AG10803 (cell line): Measurements from ENCODE around the gene SLC17A8.
A peak's percentile ranks its signal among the peaks of the same experiment; 100 is the strongest.

Experiments
- DNase-seq: peaks from one replicate; pipeline ENCODE4 v3.0.0; 2010; ENCODE audit warnings: low read depth
- H3K4me3 ChIP-seq: 2 replicates; pipeline ENCODE4 v1.5.1; 2011; ENCODE audit warnings: mild to moderate bottlenecking, low read length, control low read depth
- CTCF ChIP-seq: conservative IDR thresholded peaks from 2 replicates; pipeline ENCODE4 v1.5.1; 2011; ENCODE audit warnings: mild to moderate bottlenecking, low read length, control low read depth, inconsistent platforms

The SLC17A8 gene

GRCh38 chr12:100371146-100371545 lies 14.3 kb downstream of the SLC17A8 start:
- no peak overlapping the region for H3K4me3 ChIP-seq
- TF ChIP-seq CTCF: no peak
- no peak for DNase-seq

GRCh38 chr12:100372853-100373640 lies 16.2 kb downstream of the SLC17A8 start:
- no peak overlapping the region for H3K4me3 ChIP-seq
- no peak for DNase-seq
- no peak for TF ChIP-seq CTCF

- TF ChIP-seq CTCF: no peak
- DNase-seq: peak; percentile 76
- no peak overlapping the region for H3K4me3 ChIP-seq
These were observed 18.3 kb downstream of the SLC17A8 start for GRCh38 chr12:100375038-100375735.

GRCh38 chr12:100376161-100376560 lies 19.3 kb downstream of the SLC17A8 start:
- DNase-seq: no peak
- no peak for TF ChIP-seq CTCF

GRCh38 chr12:100381379-100381778 lies 24.5 kb downstream of the SLC17A8 start:
- no peak for DNase-seq
- no peak overlapping the region for H3K4me3 ChIP-seq
- no peak for TF ChIP-seq CTCF

More at GRCh38 chr12:100376161-100376560, 19.3 kb downstream of the SLC17A8 start:
- no peak overlapping the region for H3K4me3 ChIP-seq

- no peak for DNase-seq
- TF ChIP-seq CTCF: no peak
- H3K4me3 ChIP-seq: no peak overlapping the region
These were observed 25.5 kb downstream of the SLC17A8 start for GRCh38 chr12:100382338-100382737.
